WTC11 (cell line): ENCODE measurements around the gene TMEM19. TPM values are rescaled to one million over a fixed set of nuclear protein-coding genes. Genes with fewer than 3 reads are reported as not detected.

Experiments used
- ATAC-seq: fragments of 200-7000 bp; cut with Tn5 transposase; 2 replicates; pipeline ENCODE4 v1.10.0; 2021; ENCODE audit warnings: mild to moderate bottlenecking, moderate library complexity
- CTCF ChIA-PET: fragments of 300-600 bp; sonication (Branson Sonifier 250); formaldehyde crosslinking; loops from one replicate; lab custom pipeline; 2021; ENCODE audit warnings: antibody characterized with exemption; lab: Charles Lee
- POLR2A ChIA-PET: fragments of 350-600 bp; sonication (Branson Sonifier 250); formaldehyde crosslinking; loops from one replicate; lab custom pipeline; 2021; ENCODE audit warnings: antibody characterized with exemption; lab: Charles Lee
- DNase-seq: peaks from one replicate; pipeline ENCODE4 v3.0.0; 2021; ENCODE audit warnings: low spot score
- H3K27ac Mint-ChIP-seq: 2 replicates; pipeline ENCODE4 v1.8.0; 2021; ENCODE audit warnings: mixed read lengths
- H3K27me3 Mint-ChIP-seq: 2 replicates; pipeline ENCODE4 v1.8.0; 2021; ENCODE audit warnings: low read depth, mild to moderate bottlenecking, moderate library complexity, mixed read lengths
- H3K36me3 Mint-ChIP-seq: 2 replicates; pipeline ENCODE4 v1.8.0; 2021; ENCODE audit warnings: mixed read lengths
- H3K4me1 Mint-ChIP-seq: 2 replicates; pipeline ENCODE4 v1.8.0; 2022; ENCODE audit warnings: mixed read lengths
- H3K4me3 Mint-ChIP-seq: 2 replicates; pipeline ENCODE4 v1.8.0; 2021; ENCODE audit warnings: mild to moderate bottlenecking, moderate library complexity, mixed read lengths
- H3K9me3 Mint-ChIP-seq: 2 replicates; pipeline ENCODE4 v1.8.0; 2021; ENCODE audit warnings: mixed read lengths
- FOXP1 ChIP-seq: sonication (generic); formaldehyde crosslinking; IDR thresholded peaks from 2 replicates; pipeline ENCODE4 v1.8.0; 2022; ENCODE audit warnings: missing genetic modification reagents, mild to moderate bottlenecking, moderate library complexity, borderline replicate concordance
- MYBL2 ChIP-seq: sonication (generic); formaldehyde crosslinking; IDR thresholded peaks from 2 replicates; pipeline ENCODE4 v1.8.1; 2023; ENCODE audit warnings: mild to moderate bottlenecking, moderate library complexity, missing genetic modification reagents
- ZNF263 ChIP-seq: sonication (generic); formaldehyde crosslinking; IDR thresholded peaks from 2 replicates; pipeline ENCODE4 v1.8.1; 2022; ENCODE audit warnings: low read depth, mild to moderate bottlenecking, moderate library complexity, missing genetic modification reagents
- ZNF423 ChIP-seq: fragments of 250-450 bp; sonication (Bioruptor Pico); IDR thresholded peaks from 2 replicates; pipeline ENCODE4 v2.1.2; 2022; ENCODE audit warnings: mild to moderate bottlenecking, moderate library complexity
- total RNA-seq: library from RNA; stranded (reverse); gene quantifications from 3 replicates; pipeline ENCODE4 v1.2.3, GENCODE V29; 2021
- TF ChIP-seq, protein P1 (sequence below): sonication (generic); formaldehyde crosslinking; conservative IDR thresholded peaks from 2 replicates; pipeline ENCODE4 v1.8.1; 2023; ENCODE audit warnings: mild to moderate bottlenecking, low read depth, missing genetic modification reagents, moderate library complexity

Gene TMEM19
- total RNA-seq, 1 experiment from 2014 or later = 11.7 TPM

- Mint-ChIP-seq H3K4me1 (peaks cover 41% of the 10 kb centered on the region), H3K27me3 (no peaks in the 10 kb centered on the region; the same call in 1 of the 2 replicates), H3K27ac (no peak overlapping the region), H3K36me3 (peaks cover 6% of the 10 kb centered on the region), H3K4me3 (no peak overlapping the region), H3K9me3 (no peaks in the 10 kb centered on the region)
- TF ChIP-seq MYBL2 (CRISPR knock-in tag) (no peak), FOXP1 (CRISPR knock-in tag) (no peak), ZNF263 (CRISPR knock-in tag) (no peak), ZNF423 (CRISPR knock-in tag) (no peak)
- TF ChIP-seq, protein P1, sequence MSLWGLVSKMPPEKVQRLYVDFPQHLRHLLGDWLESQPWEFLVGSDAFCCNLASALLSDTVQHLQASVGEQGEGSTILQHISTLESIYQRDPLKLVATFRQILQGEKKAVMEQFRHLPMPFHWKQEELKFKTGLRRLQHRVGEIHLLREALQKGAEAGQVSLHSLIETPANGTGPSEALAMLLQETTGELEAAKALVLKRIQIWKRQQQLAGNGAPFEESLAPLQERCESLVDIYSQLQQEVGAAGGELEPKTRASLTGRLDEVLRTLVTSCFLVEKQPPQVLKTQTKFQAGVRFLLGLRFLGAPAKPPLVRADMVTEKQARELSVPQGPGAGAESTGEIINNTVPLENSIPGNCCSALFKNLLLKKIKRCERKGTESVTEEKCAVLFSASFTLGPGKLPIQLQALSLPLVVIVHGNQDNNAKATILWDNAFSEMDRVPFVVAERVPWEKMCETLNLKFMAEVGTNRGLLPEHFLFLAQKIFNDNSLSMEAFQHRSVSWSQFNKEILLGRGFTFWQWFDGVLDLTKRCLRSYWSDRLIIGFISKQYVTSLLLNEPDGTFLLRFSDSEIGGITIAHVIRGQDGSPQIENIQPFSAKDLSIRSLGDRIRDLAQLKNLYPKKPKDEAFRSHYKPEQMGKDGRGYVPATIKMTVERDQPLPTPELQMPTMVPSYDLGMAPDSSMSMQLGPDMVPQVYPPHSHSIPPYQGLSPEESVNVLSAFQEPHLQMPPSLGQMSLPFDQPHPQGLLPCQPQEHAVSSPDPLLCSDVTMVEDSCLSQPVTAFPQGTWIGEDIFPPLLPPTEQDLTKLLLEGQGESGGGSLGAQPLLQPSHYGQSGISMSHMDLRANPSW (CRISPR knock-in tag) = no peak
- CTCF ChIA-PET = no interaction called here
- POLR2A ChIA-PET = interaction anchor here (0.7 kb wide), 1 partner anchor 211 kb away, joined by 8 read pairs; no protein-coding TSS in a partner anchor
- DNase-seq (no peak), ATAC-seq (no peak)
These were observed 67.0 kb downstream of the TMEM19 start for GRCh38 chr12:71752891-71753290.

Other genes starting within 250 kb of the TMEM19 start
- gene LGR5, start 246.3 kb upstream of the TMEM19 start, total RNA-seq = 0.09 to 0.55 TPM (median 0.17 TPM) in 3 replicates
- gene ZFC3H1, start 22.2 kb upstream of the TMEM19 start, total RNA-seq = 28.3 to 33.9 TPM (median 30.9 TPM) in 3 replicates
- gene THAP2, start 21.8 kb upstream of the TMEM19 start, total RNA-seq = 6.4 to 9.0 TPM (median 8.3 TPM) in 3 replicates
- 32.6 to 35.8 TPM (median 33.6 TPM) in 3 replicates for gene RAB21, start 68.8 kb downstream of the TMEM19 start, total RNA-seq
- gene TBC1D15, start 153.7 kb downstream of the TMEM19 start, total RNA-seq = 34.8 to 37.8 TPM (median 36.8 TPM) in 3 replicates